Measurements from ENCODE around the gene YWHAQ.

YWHAQ gene

GRCh38 chr2:9630736-9631552, at the start of gene YWHAQ:
Gene YWHAQ, minus strand, starts transcription at chr2:9630997. Its CDS starts 545 bp downstream, at chr2:9630452.
- peak; percentile 92 for TF ChIP-seq ZFP3 (CRISPR knock-in tag; IDR thresholded peaks at IDR 0.05)
- TF ChIP-seq PATZ1 (CRISPR knock-in tag; IDR thresholded peaks at IDR 0.05; ENCODE audit: borderline replicate concordance) = no peak
- TF ChIP-seq PPARA (CRISPR knock-in tag; IDR thresholded peaks at IDR 0.05; ENCODE audit: borderline replicate concordance) = no peak
- TF ChIP-seq TCF4 (CRISPR knock-in tag; IDR thresholded peaks at IDR 0.05; ENCODE audit: borderline replicate concordance) = no peak
- TF ChIP-seq BACH2 (CRISPR knock-in tag; IDR thresholded peaks at IDR 0.05; ENCODE audit: borderline replicate concordance) = no peak
- ATAC-seq = peak; percentile 93

GRCh38 chr2:9680082-9680481, 49.3 kb upstream of the YWHAQ start:
- ATAC-seq = no peak
- TF ChIP-seq GLIS3 (CRISPR knock-in tag; IDR thresholded peaks at IDR 0.05) (no peak), ZFP3 (CRISPR knock-in tag; IDR thresholded peaks at IDR 0.05) (no peak), ZFP30 (CRISPR knock-in tag; IDR thresholded peaks at IDR 0.05) (no peak), SNAI2 (CRISPR knock-in tag; IDR thresholded peaks at IDR 0.05) (no peak), CSRNP3 (CRISPR knock-in tag; IDR thresholded peaks at IDR 0.05) (no peak), ZNF565 (CRISPR knock-in tag; conservative IDR thresholded peaks at IDR 0.05; ENCODE audit: low read depth) (no peak), ZNF70 (CRISPR knock-in tag; IDR thresholded peaks at IDR 0.05) (no peak), ZNF8 (CRISPR knock-in tag; IDR thresholded peaks at IDR 0.05) (no peak), POU6F1 (CRISPR knock-in tag; IDR thresholded peaks at IDR 0.05; ENCODE audit: borderline replicate concordance, low read depth) (no peak), PPARA (CRISPR knock-in tag; IDR thresholded peaks at IDR 0.05; ENCODE audit: borderline replicate concordance) (no peak), CREB5 (CRISPR knock-in tag; IDR thresholded peaks at IDR 0.05; ENCODE audit: low read depth) (no peak)

GRCh38 chr2:9679218-9679617, 48.4 kb upstream of the YWHAQ start:
- TF ChIP-seq ZNF565 (CRISPR knock-in tag; conservative IDR thresholded peaks at IDR 0.05; ENCODE audit: low read depth) (no peak), GLIS3 (CRISPR knock-in tag; IDR thresholded peaks at IDR 0.05) (no peak), PATZ1 (CRISPR knock-in tag; IDR thresholded peaks at IDR 0.05; ENCODE audit: borderline replicate concordance) (no peak), ISL1 (CRISPR knock-in tag; IDR thresholded peaks at IDR 0.05) (no peak), POU6F1 (CRISPR knock-in tag; IDR thresholded peaks at IDR 0.05; ENCODE audit: borderline replicate concordance, low read depth) (no peak), TCF4 (CRISPR knock-in tag; IDR thresholded peaks at IDR 0.05; ENCODE audit: borderline replicate concordance) (no peak)
- no peak for ATAC-seq

- no peak for ATAC-seq
- TF ChIP-seq OSR1 (CRISPR knock-in tag; IDR thresholded peaks at IDR 0.05) = no peak
- TF ChIP-seq ISL1 (CRISPR knock-in tag; IDR thresholded peaks at IDR 0.05) = no peak
- no peak for TF ChIP-seq GLIS3 (CRISPR knock-in tag; IDR thresholded peaks at IDR 0.05)
- no peak for TF ChIP-seq CSDC2 (CRISPR knock-in tag; IDR thresholded peaks at IDR 0.05)
- no peak for TF ChIP-seq CREB5 (CRISPR knock-in tag; IDR thresholded peaks at IDR 0.05; ENCODE audit: low read depth)
- no peak for TF ChIP-seq ESRRG (CRISPR knock-in tag; IDR thresholded peaks at IDR 0.05)
- TF ChIP-seq RARB (CRISPR knock-in tag; IDR thresholded peaks at IDR 0.05) = no peak
- TF ChIP-seq ZNF70 (CRISPR knock-in tag; IDR thresholded peaks at IDR 0.05) = no peak
- no peak for TF ChIP-seq CSRNP3 (CRISPR knock-in tag; IDR thresholded peaks at IDR 0.05)
- no peak for TF ChIP-seq ZC3H10 (CRISPR knock-in tag; IDR thresholded peaks at IDR 0.05)
- no peak for TF ChIP-seq ARNTL (CRISPR knock-in tag; IDR thresholded peaks at IDR 0.05; ENCODE audit: borderline replicate concordance, low read depth)
- no peak for TF ChIP-seq BACH2 (CRISPR knock-in tag; IDR thresholded peaks at IDR 0.05; ENCODE audit: borderline replicate concordance)
- TF ChIP-seq PPARA (CRISPR knock-in tag; IDR thresholded peaks at IDR 0.05; ENCODE audit: borderline replicate concordance) = no peak
- no peak for TF ChIP-seq ZFP3 (CRISPR knock-in tag; IDR thresholded peaks at IDR 0.05)
Observed at GRCh38 chr2:9678544-9678943, 47.7 kb upstream of the YWHAQ start.

Data from SK-N-SH treated with all-trans-retinoic acid at 6 μM for 48 hours (cell line).